GM23338 (cell line): ENCODE data around the gene RHBDD1. TPM values are rescaled to one million over a fixed set of nuclear protein-coding genes. Genes with fewer than 3 reads are reported as not detected.

Experiments used
- ATAC-seq: fragments of 200-7000 bp; cut with Tn5 transposase; 3 replicates; pipeline ENCODE4 v1.9.1; 2020
- DNase-seq: peaks from one replicate; pipeline ENCODE4 v3.0.0-alpha.2; 2015; ENCODE audit warnings: low spot score
- H2AFZ ChIP-seq: fragments of 200-600 bp; sonication (generic); 2 replicates; pipeline ENCODE4 v1.8.0; 2016; ENCODE audit warnings: antibody characterized with exemption, mild to moderate bottlenecking, moderate library complexity
- H3F3A ChIP-seq: fragments of 200-600 bp; sonication (generic); replicated peaks from 2 replicates; pipeline ENCODE4 v1.8.0; 2017; ENCODE audit warnings: antibody characterized with exemption, mixed run types, low read depth
- H3K27ac ChIP-seq: fragments of 200-600 bp; sonication (generic); 2 replicates; pipeline ENCODE4 v1.6.1; 2016; ENCODE audit warnings: low read depth
- H3K27me3 ChIP-seq: fragments of 200-600 bp; sonication (generic); 2 replicates; pipeline ENCODE4 v1.8.0; 2016; ENCODE audit warnings: mild to moderate bottlenecking, mixed run types, moderate library complexity; ENCODE audit not compliant: insufficient read depth
- H3K36me3 ChIP-seq: fragments of 200-600 bp; sonication (generic); 2 replicates; pipeline ENCODE4 v1.8.0; 2016; ENCODE audit warnings: mild to moderate bottlenecking; ENCODE audit not compliant: insufficient read depth
- H3K4me1 ChIP-seq: fragments of 200-600 bp; sonication (generic); 2 replicates; pipeline ENCODE4 v1.8.0; 2016; ENCODE audit warnings: mild to moderate bottlenecking, moderate library complexity; ENCODE audit not compliant: insufficient read depth
- H3K4me2 ChIP-seq: fragments of 200-600 bp; sonication (generic); 2 replicates; pipeline ENCODE4 v1.7.1; 2017; ENCODE audit warnings: mixed run types
- H3K4me3 ChIP-seq: fragments of 200-600 bp; sonication (generic); 2 replicates; pipeline ENCODE4 v1.6.1; 2016; ENCODE audit warnings: mixed run types
- H3K79me2 ChIP-seq: fragments of 200-600 bp; sonication (generic); replicated peaks from 2 replicates; pipeline ENCODE4 v1.8.0; 2017; ENCODE audit warnings: mild to moderate bottlenecking; ENCODE audit not compliant: insufficient read depth
- H3K9me2 ChIP-seq: fragments of 200-600 bp; sonication (generic); 2 replicates; pipeline ENCODE4 v1.8.0; 2017; ENCODE audit not compliant: insufficient read depth
- H4K20me1 ChIP-seq: fragments of 200-600 bp; sonication (generic); replicated peaks from 2 replicates; pipeline ENCODE4 v1.8.0; 2017; ENCODE audit warnings: mild to moderate bottlenecking; ENCODE audit not compliant: insufficient read depth
- H3K27ac Mint-ChIP-seq: 2 replicates; pipeline ENCODE4 v1.8.0; 2020; ENCODE audit warnings: inconsistent platforms, mild to moderate bottlenecking, moderate library complexity, mixed read lengths
- H3K27me3 Mint-ChIP-seq: 3 replicates; pipeline ENCODE4 v1.8.0; 2022; ENCODE audit warnings: low read depth, mild to moderate bottlenecking, moderate library complexity, mixed read lengths, inconsistent platforms; ENCODE audit not compliant: insufficient read depth, poor library complexity
- H3K36me3 Mint-ChIP-seq: 3 replicates; pipeline ENCODE4 v1.8.0; 2021; ENCODE audit warnings: low read depth, mild to moderate bottlenecking, inconsistent platforms, moderate library complexity, mixed read lengths
- H3K4me1 Mint-ChIP-seq: 3 replicates; pipeline ENCODE4 v1.8.0; 2020; ENCODE audit warnings: mild to moderate bottlenecking, inconsistent platforms, mixed read lengths
- H3K4me3 Mint-ChIP-seq: 3 replicates; pipeline ENCODE4 v1.8.0; 2021; ENCODE audit warnings: moderate library complexity, mild to moderate bottlenecking, inconsistent platforms, mixed read lengths
- H3K9me3 Mint-ChIP-seq: 3 replicates; pipeline ENCODE4 v1.8.0; 2020; ENCODE audit warnings: moderate library complexity, mild to moderate bottlenecking, inconsistent platforms, mixed read lengths
- CREB1 ChIP-seq: fragments of 250-450 bp; sonication (Bioruptor Pico); IDR thresholded peaks from 2 replicates; pipeline ENCODE4 v1.5.0; 2020; ENCODE audit warnings: low read depth, mild to moderate bottlenecking, moderate library complexity
- CTCF ChIP-seq, 2 experiments: fragments of 200-600 bp in 1 of 2; sonication (generic) in 1 of 2; conservative IDR thresholded peaks; 2 replicates each; pipeline versions ENCODE4 v1.5.1 to v1.6.1; 2016 to 2017; ENCODE audit warnings: antibody characterized with exemption in 2 of 2, low read depth in 2 of 2, mild to moderate bottlenecking in 2 of 2, moderate library complexity in 1 of 2
- ETS1 ChIP-seq: IDR thresholded peaks from 2 replicates; pipeline ENCODE4 v1.6.1; 2016; ENCODE audit warnings: antibody characterized with exemption
- EZH2 ChIP-seq: fragments of 200-600 bp; sonication (generic); IDR thresholded peaks from one replicate; pipeline ENCODE4 v1.8.0; 2017; ENCODE audit warnings: antibody characterized with exemption, mild to moderate bottlenecking, low read depth; ENCODE audit not compliant: unreplicated experiment
- EZH2phosphoT487 ChIP-seq: fragments of 200-600 bp; sonication (generic); IDR thresholded peaks from one replicate; pipeline ENCODE4 v1.8.1; 2018; ENCODE audit warnings: antibody characterized with exemption; ENCODE audit not compliant: unreplicated experiment
- NANOG ChIP-seq: IDR thresholded peaks from 2 replicates; pipeline ENCODE4 v1.6.1; 2016; ENCODE audit warnings: antibody characterized with exemption, borderline replicate concordance
- POLR2AphosphoS5 ChIP-seq: IDR thresholded peaks from 2 replicates; pipeline ENCODE4 v1.6.1; 2016; ENCODE audit warnings: antibody characterized with exemption, low read depth
- REST ChIP-seq: IDR thresholded peaks from one replicate; pipeline ENCODE4 v1.6.1; 2018; ENCODE audit warnings: antibody characterized with exemption; ENCODE audit not compliant: unreplicated experiment
- STAT1 ChIP-seq: IDR thresholded peaks from one replicate; pipeline ENCODE4 v1.6.1; 2016; ENCODE audit warnings: antibody characterized with exemption; ENCODE audit not compliant: unreplicated experiment
- ZNF114 ChIP-seq: fragments of 250-450 bp; sonication (Bioruptor Pico); IDR thresholded peaks from 2 replicates; pipeline ENCODE4 v1.5.0; 2020; ENCODE audit warnings: mild to moderate bottlenecking, moderate library complexity
- ZNF331 ChIP-seq: fragments of 250-450 bp; sonication (Bioruptor Pico); IDR thresholded peaks from 2 replicates; pipeline ENCODE4 v1.5.0; 2020; ENCODE audit warnings: low read depth, mild to moderate bottlenecking, moderate library complexity
- polyA plus RNA-seq: library from polyadenylated mRNA; unstranded; fragments of >200 nt; fragmentation: Nextera tagmentation; extraction: Ambion mirVana; gene quantifications from 2 replicates; pipeline ENCODE4 v1.2.1, GENCODE V29; 2016
- total RNA-seq: library from RNA; depleted of rRNA; stranded (reverse); fragments of >200 nt; shearing (Covaris generic); gene quantifications from 2 replicates; pipeline ENCODE4 v1.2.3, GENCODE V29; 2014

RHBDD1 gene
- total and polyA plus RNA-seq, 2 experiments from 2014 or later: 7.3 to 13.0 TPM

- H3K27me3 Mint-ChIP-seq: no peaks in the 10 kb centered on the region
- Histone ChIP-seq H3K4me3 (no peak overlapping the region), H3F3A (no peaks in the 10 kb centered on the region), H3K4me2 (no peak overlapping the region), H4K20me1 (no peaks in the 10 kb centered on the region), H3K79me2 (no peaks in the 10 kb centered on the region), H3K27ac (no peak overlapping the region), H3K9me2 (no peaks in the 10 kb centered on the region), H2AFZ (no peak overlapping the region), H3K27me3 (no peaks in the 10 kb centered on the region), H3K4me1 (0 out of 2 replicates have a peak, but pooled peaks cover 5% of the 10 kb centered on the region), H3K36me3 (no peaks in the 10 kb centered on the region)
- H3K36me3 Mint-ChIP-seq: no peaks in the 10 kb centered on the region
- H3K27ac Mint-ChIP-seq: no peak overlapping the region
- no peak overlapping the region for H3K4me3 Mint-ChIP-seq
- DNase-seq: peak; percentile 67
- ATAC-seq: peak; percentile 95
- TF ChIP-seq POLR2AphosphoS5 (no peak), ZNF114 (CRISPR knock-in tag) (no peak), EZH2 (no peak), ZNF331 (CRISPR knock-in tag) (no peak), STAT1 (no peak), CTCF (conservative IDR thresholded peaks at IDR 0.05; ENCODE audit: low read depth in 2 of 2) (peak; percentile 76 to 92)
- no peaks in the 10 kb centered on the region for H3K9me3 Mint-ChIP-seq
- H3K4me1 Mint-ChIP-seq: peaks cover 10% of the 10 kb centered on the region; the same call in 2 of the 3 replicates
Observed at GRCh38 chr2:226813148-226813701, 22.6 kb upstream of the RHBDD1 start.

- TF ChIP-seq REST: no peak
- no peak for TF ChIP-seq EZH2phosphoT487
- TF ChIP-seq ZNF114 (CRISPR knock-in tag): no peak
- TF ChIP-seq ETS1: no peak
- no peak for TF ChIP-seq POLR2AphosphoS5
- TF ChIP-seq CTCF (conservative IDR thresholded peaks at IDR 0.05; ENCODE audit: low read depth in 2 of 2): no peak
- no peak for TF ChIP-seq NANOG
- TF ChIP-seq STAT1: no peak
- no peak for TF ChIP-seq CREB1 (CRISPR knock-in tag)
- Mint-ChIP-seq H3K4me1 (peaks cover under 1% of the 10 kb centered on the region; the same call in 1 of the 3 replicates), H3K27ac (no peak overlapping the region)
Observed at GRCh38 chr2:226818930-226819329, 16.9 kb upstream of the RHBDD1 start.

More at GRCh38 chr2:226818930-226819329, 16.9 kb upstream of the RHBDD1 start:
- DNase-seq: no peak
- Mint-ChIP-seq H3K27me3 (no peaks in the 10 kb centered on the region), H3K9me3 (no peaks in the 10 kb centered on the region), H3K4me3 (no peak overlapping the region), H3K36me3 (no peaks in the 10 kb centered on the region; the same call in 2 of the 3 replicates)
- ATAC-seq: no peak
- no peaks in the 10 kb centered on the region for H3K27me3 ChIP-seq
- H3K27ac ChIP-seq: no peak overlapping the region
- H3F3A ChIP-seq: no peaks in the 10 kb centered on the region
- no peaks in the 10 kb centered on the region for H3K36me3 ChIP-seq
- no peaks in the 10 kb centered on the region for H3K79me2 ChIP-seq
- no peaks in the 10 kb centered on the region for H4K20me1 ChIP-seq
- no peak overlapping the region for H3K4me3 ChIP-seq
- no peak overlapping the region for H2AFZ ChIP-seq
- no peak overlapping the region for H3K4me2 ChIP-seq
- H3K9me2 ChIP-seq: no peaks in the 10 kb centered on the region
- H3K4me1 ChIP-seq: no peaks in the 10 kb centered on the region
